Osteocyte (in vitro differentiated cells): Measurements from ENCODE around the gene UBE4A. TPM values are rescaled to one million over a fixed set of nuclear protein-coding genes. Genes with fewer than 3 reads are reported as not detected.

Experiments used
- DNase-seq: peaks from one replicate; pipeline ENCODE4 v3.0.0; 2021; ENCODE audit warnings: mixed read lengths; ENCODE audit not compliant: unreplicated experiment; ENCODE audit errors: extremely low spot score
- H3K27ac Mint-ChIP-seq: one replicate; pipeline ENCODE4 v1.8.0; 2021; ENCODE audit warnings: mild to moderate bottlenecking, mixed read lengths; ENCODE audit not compliant: unreplicated experiment
- H3K27me3 Mint-ChIP-seq: one replicate; pipeline ENCODE4 v1.8.0; 2021; ENCODE audit warnings: mixed read lengths; ENCODE audit not compliant: unreplicated experiment
- H3K36me3 Mint-ChIP-seq: one replicate; pipeline ENCODE4 v1.8.0; 2021; ENCODE audit warnings: mixed read lengths; ENCODE audit not compliant: unreplicated experiment
- H3K4me1 Mint-ChIP-seq: one replicate; pipeline ENCODE4 v1.8.0; 2021; ENCODE audit warnings: mixed read lengths; ENCODE audit not compliant: unreplicated experiment
- H3K4me3 Mint-ChIP-seq: one replicate; pipeline ENCODE4 v1.8.0; 2021; ENCODE audit warnings: mild to moderate bottlenecking, moderate library complexity, mixed read lengths; ENCODE audit not compliant: unreplicated experiment
- H3K9me3 Mint-ChIP-seq: one replicate; pipeline ENCODE4 v1.8.0; 2021; ENCODE audit warnings: mixed read lengths; ENCODE audit not compliant: unreplicated experiment
- CTCF ChIP-seq: fragments of 200-600 bp; sonication (generic); IDR thresholded peaks from 2 replicates; pipeline ENCODE4 v1.5.0; 2021; ENCODE audit warnings: antibody characterized with exemption, mild to moderate bottlenecking, moderate library complexity
- total RNA-seq: library from RNA; stranded (reverse); gene quantifications from 2 replicates; pipeline ENCODE4 v1.2.1, GENCODE V29; 2021

Gene UBE4A
- total RNA-seq, 1 donor from 2014 or later, result 47.3 TPM

GRCh38 chr11:118437208-118438125 lies 78.1 kb downstream of the UBE4A start:
- Mint-ChIP-seq H3K27me3 (no peaks in the 10 kb centered on the region), H3K9me3 (no peaks in the 10 kb centered on the region), H3K36me3 (peaks cover 6% of the 10 kb centered on the region), H3K27ac (peak overlapping the region; percentile 90), H3K4me3 (peak overlapping the region; percentile 89), H3K4me1 (peaks cover 60% of the 10 kb centered on the region)
- TF ChIP-seq CTCF, result no peak
- DNase-seq, result no peak

GRCh38 chr11:118438314-118438931 lies 79.0 kb downstream of the UBE4A start:
- peak; percentile 7 for TF ChIP-seq CTCF
- Mint-ChIP-seq H3K4me3 (peak overlapping the region; percentile 89), H3K36me3 (peaks cover 6% of the 10 kb centered on the region), H3K27me3 (no peaks in the 10 kb centered on the region), H3K9me3 (no peaks in the 10 kb centered on the region), H3K4me1 (peaks cover 62% of the 10 kb centered on the region), H3K27ac (peak overlapping the region; percentile 90)
- no peak for DNase-seq

GRCh38 chr11:118439646-118440045 lies 80.2 kb downstream of the UBE4A start:
- peaks cover 6% of the 10 kb centered on the region for H3K36me3 Mint-ChIP-seq
- peak overlapping the region; percentile 27 for H3K27ac Mint-ChIP-seq
- H3K4me3 Mint-ChIP-seq, result peak overlapping the region; percentile 89
- no peaks in the 10 kb centered on the region for H3K27me3 Mint-ChIP-seq
- peaks cover 54% of the 10 kb centered on the region for H3K4me1 Mint-ChIP-seq
- DNase-seq, result no peak
- TF ChIP-seq CTCF, result no peak
- H3K9me3 Mint-ChIP-seq, result no peaks in the 10 kb centered on the region

- no peaks in the 10 kb centered on the region for H3K27me3 Mint-ChIP-seq
- H3K4me3 Mint-ChIP-seq, result no peak overlapping the region
- TF ChIP-seq CTCF, result no peak
- no peak for DNase-seq
- no peak overlapping the region for H3K27ac Mint-ChIP-seq
- H3K4me1 Mint-ChIP-seq, result peaks cover 48% of the 10 kb centered on the region
- peaks cover 6% of the 10 kb centered on the region for H3K36me3 Mint-ChIP-seq
- H3K9me3 Mint-ChIP-seq, result no peaks in the 10 kb centered on the region
Observed at GRCh38 chr11:118441770-118442275, 82.4 kb downstream of the UBE4A start.

- TF ChIP-seq CTCF, result no peak
- Mint-ChIP-seq H3K27me3 (no peaks in the 10 kb centered on the region), H3K4me1 (peaks cover 47% of the 10 kb centered on the region), H3K4me3 (no peak overlapping the region), H3K9me3 (no peaks in the 10 kb centered on the region), H3K36me3 (peaks cover 6% of the 10 kb centered on the region), H3K27ac (no peak overlapping the region)
- DNase-seq, result no peak
Observed at GRCh38 chr11:118442301-118442700, 82.9 kb downstream of the UBE4A start.
